Colonic mucosa (tissue), 4 donors: ENCODE data around the gene ADRA2C. TPM values are rescaled to one million over a fixed set of nuclear protein-coding genes. Genes with fewer than 3 reads are reported as not detected.

Experiments
- DNase-seq: peaks from one replicate; pipeline ENCODE4 v3.0.0-alpha.2; 2020
- H3K27ac ChIP-seq: fragments of 200-600 bp; one replicate; pipeline ENCODE4 v1.8.0; 2021
- H3K27me3 ChIP-seq: fragments of 200-600 bp; one replicate; pipeline ENCODE4 v1.8.0; 2021
- H3K36me3 ChIP-seq: fragments of 200-600 bp; one replicate; pipeline ENCODE4 v1.8.0; 2021
- H3K4me1 ChIP-seq: fragments of 200-600 bp; one replicate; pipeline ENCODE4 v1.8.0; 2021; ENCODE audit warnings: mild to moderate bottlenecking
- H3K4me3 ChIP-seq: fragments of 200-600 bp; one replicate; pipeline ENCODE4 v1.8.0; 2021
- H3K9ac ChIP-seq, 2 donors: one replicate each; pipeline ENCODE4 v1.7.0; 2013; ENCODE audit warnings: control low read depth in 2 of 2, low read depth in 2 of 2, low read length in 2 of 2
- H3K9me3 ChIP-seq: fragments of 200-600 bp; one replicate; pipeline ENCODE4 v1.8.0; 2021
- intact Hi-C: fragments of 100-400 bp; cut with DNase I; formaldehyde crosslinking; loops from one replicate; pipeline ENCODE4 v1.14.1; 2022
- total RNA-seq, 2 donors: library from RNA; stranded (reverse); fragmentation: NEBNext Ultra II Directional in 1 of 2; extraction: Animal tissue kit (Norgen Biotek cat#: 25700) in 1 of 2; gene quantifications; one replicate each; pipeline ENCODE4 v1.2.1, GENCODE V29; 2021
- TF ChIP-seq, protein P1 (sequence below): fragments of 200-600 bp; IDR thresholded peaks from one replicate; pipeline ENCODE4 v1.8.0; 2022; ENCODE audit warnings: antibody characterized with exemption, mild to moderate bottlenecking
- donor health status: healthy.
- donor health status: DM: no; HTN: no; CAD: no.
- donor health status: DM: no; HTN: no; CAD: no.

Gene ADRA2C
- total RNA-seq, 2 donors from 2014 or later = 0.61 to 0.69 TPM

DNA sequence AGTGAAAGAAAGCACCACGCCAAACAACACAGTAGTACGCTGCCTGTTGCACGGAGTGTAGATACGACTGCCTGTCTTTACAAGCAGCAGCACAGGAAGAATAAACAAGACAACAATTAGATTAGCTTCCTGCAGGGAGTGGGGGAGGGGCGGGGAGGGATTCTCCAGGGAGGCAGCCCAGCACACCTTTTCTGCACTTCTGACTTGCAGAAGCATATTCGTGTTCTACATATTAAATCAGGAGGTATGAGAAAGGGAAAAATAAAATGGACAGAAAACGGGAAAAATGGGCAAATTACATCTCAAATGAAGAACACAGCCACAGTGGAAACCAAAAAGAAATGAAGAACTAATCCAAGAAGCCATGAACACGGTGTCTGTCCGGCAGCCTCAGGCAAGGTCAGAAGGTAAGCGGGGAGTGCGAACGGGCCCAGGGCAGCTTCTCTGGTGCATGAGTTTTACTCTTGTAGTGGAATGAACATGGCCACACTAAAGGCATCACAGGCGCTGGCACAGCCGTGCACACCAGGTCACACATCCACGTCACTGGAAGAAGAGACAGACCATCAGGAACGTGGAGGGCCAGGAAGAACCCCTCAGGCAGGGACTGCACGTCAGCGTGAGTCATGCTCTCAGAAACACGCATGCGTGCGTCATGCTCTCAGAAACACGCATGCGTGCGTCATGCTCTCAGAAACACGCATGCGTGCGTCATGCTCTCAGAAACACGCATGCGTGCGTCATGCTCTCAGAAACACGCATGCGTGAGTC is 20.1 kb upstream of the ADRA2C start:
- intact Hi-C loops = no loop called here
- Histone ChIP-seq H3K27me3 (peaks cover 14% of the 10 kb centered on the region), H3K36me3 (no peaks in the 10 kb centered on the region), H3K4me3 (no peak overlapping the region), H3K4me1 (no peaks in the 10 kb centered on the region), H3K27ac (no peak overlapping the region), H3K9me3 (no peaks in the 10 kb centered on the region), H3K9ac (no peak overlapping the region)
- no peak for DNase-seq
- TF ChIP-seq, protein P1, sequence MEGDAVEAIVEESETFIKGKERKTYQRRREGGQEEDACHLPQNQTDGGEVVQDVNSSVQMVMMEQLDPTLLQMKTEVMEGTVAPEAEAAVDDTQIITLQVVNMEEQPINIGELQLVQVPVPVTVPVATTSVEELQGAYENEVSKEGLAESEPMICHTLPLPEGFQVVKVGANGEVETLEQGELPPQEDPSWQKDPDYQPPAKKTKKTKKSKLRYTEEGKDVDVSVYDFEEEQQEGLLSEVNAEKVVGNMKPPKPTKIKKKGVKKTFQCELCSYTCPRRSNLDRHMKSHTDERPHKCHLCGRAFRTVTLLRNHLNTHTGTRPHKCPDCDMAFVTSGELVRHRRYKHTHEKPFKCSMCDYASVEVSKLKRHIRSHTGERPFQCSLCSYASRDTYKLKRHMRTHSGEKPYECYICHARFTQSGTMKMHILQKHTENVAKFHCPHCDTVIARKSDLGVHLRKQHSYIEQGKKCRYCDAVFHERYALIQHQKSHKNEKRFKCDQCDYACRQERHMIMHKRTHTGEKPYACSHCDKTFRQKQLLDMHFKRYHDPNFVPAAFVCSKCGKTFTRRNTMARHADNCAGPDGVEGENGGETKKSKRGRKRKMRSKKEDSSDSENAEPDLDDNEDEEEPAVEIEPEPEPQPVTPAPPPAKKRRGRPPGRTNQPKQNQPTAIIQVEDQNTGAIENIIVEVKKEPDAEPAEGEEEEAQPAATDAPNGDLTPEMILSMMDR = no peak

DNA sequence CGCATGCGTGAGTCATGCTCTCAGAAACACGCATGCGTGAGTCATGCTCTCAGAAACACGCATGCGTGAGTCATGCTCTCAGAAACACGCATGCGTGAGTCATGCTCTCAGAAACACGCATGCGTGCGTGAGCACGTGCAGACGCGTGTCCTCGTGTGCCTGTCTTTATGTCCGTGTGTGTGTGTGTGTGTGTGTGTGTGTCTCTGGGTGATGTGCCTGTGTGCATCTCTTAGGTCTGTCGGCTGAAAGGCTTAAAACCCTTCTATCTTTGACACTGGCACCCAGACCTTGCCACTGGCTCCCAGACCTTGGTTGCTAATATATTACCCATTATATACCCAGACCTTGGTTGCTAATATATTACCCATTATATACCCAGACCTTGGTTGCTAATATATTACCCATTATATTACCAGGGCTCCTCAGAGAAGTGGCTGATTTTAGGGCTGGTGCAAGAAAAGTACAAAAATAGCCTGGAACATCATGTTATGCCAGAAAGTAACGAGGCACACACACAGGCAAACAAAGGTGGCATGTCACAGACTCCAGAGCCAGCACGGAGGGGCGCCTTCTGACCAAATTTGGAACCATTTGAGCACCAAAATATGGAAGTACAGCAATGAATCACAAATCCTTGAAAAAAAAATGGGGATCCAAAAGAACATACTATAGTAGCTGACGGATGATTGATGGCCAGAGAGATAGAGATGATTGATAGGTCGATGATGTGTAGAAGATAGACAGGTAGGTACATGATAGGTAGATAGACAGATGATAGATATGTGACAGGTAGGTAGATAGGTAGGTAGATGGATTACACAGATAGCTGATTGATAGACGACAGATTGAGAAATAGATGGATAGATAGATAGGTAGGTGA is 19.2 kb upstream of the ADRA2C start:
- Histone ChIP-seq H3K27ac (no peak overlapping the region), H3K9me3 (no peaks in the 10 kb centered on the region), H3K27me3 (peaks cover 14% of the 10 kb centered on the region), H3K36me3 (no peaks in the 10 kb centered on the region), H3K4me1 (no peaks in the 10 kb centered on the region), H3K4me3 (no peak overlapping the region), H3K9ac (no peak overlapping the region)
- DNase-seq = no peak
- intact Hi-C loops = no loop called here
- TF ChIP-seq, protein P1 = no peak

DNA sequence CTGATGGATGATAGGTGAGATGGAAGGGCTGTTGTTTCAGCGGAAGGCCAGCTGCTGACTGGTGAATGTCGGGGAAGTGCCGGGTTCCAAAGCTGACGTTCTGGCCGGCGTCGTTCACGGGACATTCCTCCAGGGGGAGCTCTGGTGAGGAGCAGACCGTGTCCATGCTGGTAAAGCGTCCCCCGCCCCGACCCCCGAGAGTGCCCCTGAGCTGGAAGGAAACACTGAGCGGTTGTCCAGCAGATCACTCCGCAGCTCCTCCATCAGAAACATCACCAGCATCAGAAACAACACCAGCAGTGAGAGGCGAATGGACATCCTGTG is 18.6 kb upstream of the ADRA2C start:
- intact Hi-C loops = no loop called here
- H3K9me3 ChIP-seq = no peaks in the 10 kb centered on the region
- H3K27ac ChIP-seq = no peak overlapping the region
- no peak for DNase-seq
- TF ChIP-seq, protein P1 = no peak
- no peak overlapping the region for H3K9ac ChIP-seq
- no peaks in the 10 kb centered on the region for H3K36me3 ChIP-seq
- H3K4me1 ChIP-seq = no peaks in the 10 kb centered on the region
- H3K27me3 ChIP-seq = peaks cover 14% of the 10 kb centered on the region
- no peak overlapping the region for H3K4me3 ChIP-seq

DNA sequence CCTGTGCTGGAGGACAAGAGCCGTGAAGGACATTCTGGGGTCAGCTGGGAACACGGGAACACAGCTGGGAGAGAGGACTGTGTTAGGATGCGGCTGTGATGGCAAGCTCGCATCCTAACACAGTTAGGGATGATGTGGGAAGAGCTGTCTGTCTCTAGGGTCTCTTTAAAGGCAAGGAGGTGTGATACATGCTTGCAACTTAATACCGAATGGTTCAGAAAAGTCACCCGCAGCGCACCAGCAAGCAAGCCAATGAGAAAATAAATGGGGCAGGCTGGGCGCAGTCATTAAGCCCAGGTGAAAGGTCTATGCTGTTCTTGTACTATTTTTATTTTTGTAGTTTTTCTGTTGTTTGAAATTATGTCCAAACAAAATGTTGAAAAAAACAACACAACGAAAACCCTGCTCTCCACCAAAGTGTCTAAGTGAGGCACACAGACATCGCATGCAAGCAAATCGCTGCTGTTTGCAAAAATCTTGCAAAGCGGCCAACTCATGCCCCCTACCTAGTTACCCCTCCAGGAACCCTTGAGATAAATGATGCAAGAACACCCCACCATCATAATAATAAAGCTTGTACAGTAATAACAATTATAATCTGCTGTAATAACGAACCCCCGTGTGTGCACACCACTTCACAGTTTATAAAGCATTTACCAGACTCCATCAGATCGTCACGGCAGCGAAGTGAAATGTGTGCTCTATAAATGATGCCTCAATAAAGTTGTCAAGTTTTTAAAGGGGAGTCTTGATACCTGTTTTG is 17.9 kb upstream of the ADRA2C start:
- no peak overlapping the region for H3K9ac ChIP-seq
- intact Hi-C loops = no loop called here
- TF ChIP-seq, protein P1 = no peak
- no peaks in the 10 kb centered on the region for H3K36me3 ChIP-seq
- H3K4me1 ChIP-seq = no peaks in the 10 kb centered on the region
- peaks cover 10% of the 10 kb centered on the region for H3K27me3 ChIP-seq
- no peak overlapping the region for H3K27ac ChIP-seq
- no peak overlapping the region for H3K4me3 ChIP-seq
- DNase-seq = no peak
- H3K9me3 ChIP-seq = no peaks in the 10 kb centered on the region

DNA sequence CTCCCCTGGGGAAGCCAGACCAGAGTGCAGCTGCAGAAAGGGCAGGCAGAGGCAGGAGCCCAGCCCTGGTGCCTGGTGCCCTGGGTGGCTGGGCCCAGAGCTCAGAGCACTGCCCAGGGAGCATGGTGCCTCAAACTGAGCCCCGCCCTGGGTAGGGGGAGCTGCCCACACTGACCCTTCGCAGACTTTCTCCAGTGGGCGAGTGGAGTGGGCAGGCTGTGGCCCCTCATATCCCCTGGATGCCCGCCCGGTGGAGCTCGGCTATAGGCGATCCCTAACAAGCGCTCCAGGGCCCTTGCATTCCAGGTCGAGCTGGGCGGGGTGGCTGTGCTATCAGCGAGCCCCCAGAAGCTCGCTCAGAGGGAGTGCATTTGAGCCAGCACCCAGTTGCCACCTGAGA is 17.1 kb upstream of the ADRA2C start:
- H3K36me3 ChIP-seq = no peaks in the 10 kb centered on the region
- H3K4me1 ChIP-seq = no peaks in the 10 kb centered on the region
- TF ChIP-seq, protein P1 = no peak
- no peaks in the 10 kb centered on the region for H3K9me3 ChIP-seq
- peaks cover 6% of the 10 kb centered on the region for H3K27me3 ChIP-seq
- no peak overlapping the region for H3K27ac ChIP-seq
- no peak overlapping the region for H3K4me3 ChIP-seq
- no peak overlapping the region for H3K9ac ChIP-seq
- DNase-seq = no peak
- intact Hi-C loops = no loop called here
